Smooth muscle cell (in vitro differentiated cells): ENCODE results near the gene APOL2. TPM values are rescaled to one million over a fixed set of nuclear protein-coding genes. Genes with fewer than 3 reads are reported as not detected.

Experiments
- DNase-seq: peaks from one replicate; lab custom pipeline; 2025; ENCODE audit not compliant: unreplicated experiment; lab: John Stamatoyannopoulos, UW
- H2AFZ ChIP-seq: fragments of 200-600 bp; sonication (generic); 2 replicates; pipeline ENCODE4 v1.6.0; 2016; ENCODE audit warnings: antibody characterized with exemption, low read depth, mild to moderate bottlenecking
- H3F3A ChIP-seq: fragments of 200-600 bp; sonication (generic); 2 replicates; pipeline ENCODE4 v1.6.0; 2017; ENCODE audit warnings: antibody characterized with exemption, low read depth
- H3K27ac ChIP-seq: fragments of 200-600 bp; sonication (generic); 2 replicates; pipeline ENCODE4 v1.5.1; 2016; ENCODE audit warnings: low read depth, mild to moderate bottlenecking
- H3K27me3 ChIP-seq: fragments of 200-600 bp; sonication (generic); 2 replicates; pipeline ENCODE4 v1.6.1; 2016; ENCODE audit warnings: low read depth, mild to moderate bottlenecking
- H3K36me3 ChIP-seq: fragments of 200-600 bp; sonication (generic); 2 replicates; pipeline ENCODE4 v1.5.1; 2016; ENCODE audit warnings: low read depth
- H3K4me1 ChIP-seq: fragments of 200-600 bp; sonication (generic); 2 replicates; pipeline ENCODE4 v1.5.1; 2016; ENCODE audit warnings: low read depth
- H3K4me2 ChIP-seq: fragments of 200-600 bp; sonication (generic); 2 replicates; pipeline ENCODE4 v1.6.0; 2016; ENCODE audit warnings: mild to moderate bottlenecking
- H3K4me3 ChIP-seq: fragments of 200-600 bp; sonication (generic); 2 replicates; pipeline ENCODE4 v1.5.1; 2016; ENCODE audit warnings: mild to moderate bottlenecking
- H3K79me2 ChIP-seq: fragments of 200-600 bp; sonication (generic); 2 replicates; pipeline ENCODE4 v1.6.0; 2016; ENCODE audit warnings: low read depth, mild to moderate bottlenecking
- H3K9ac ChIP-seq: fragments of 200-600 bp; sonication (generic); 2 replicates; pipeline ENCODE4 v1.6.0; 2016; ENCODE audit warnings: low read depth
- H3K9me3 ChIP-seq: fragments of 200-600 bp; sonication (generic); replicated peaks from 2 replicates; pipeline ENCODE4 v1.5.1; 2016; ENCODE audit warnings: low read depth
- H4K20me1 ChIP-seq: fragments of 200-600 bp; sonication (generic); 2 replicates; pipeline ENCODE4 v1.6.0; 2016; ENCODE audit warnings: low read depth
- WGBS: methylation state at CpG from one replicate; pipeline ENCODE4 v1.1.7; 2016; ENCODE audit warnings: low lambda C conversion rate; 5-methylcytosine and 5-hydroxymethylcytosine counted together
- polyA plus RNA-seq: library from polyadenylated mRNA; unstranded; fragments of >200 nt; fragmentation: Nextera tagmentation; extraction: Ambion mirVana; gene quantifications from 2 replicates; pipeline ENCODE4 v1.2.1, GENCODE V29; 2016
- total RNA-seq: library from RNA; depleted of rRNA; stranded (reverse); fragments of >200 nt; gene quantifications from 2 replicates; pipeline ENCODE4 v1.2.3, GENCODE V29; 2014
- TF ChIP-seq, protein P1 (sequence below): fragments of 200-600 bp; sonication (generic); IDR thresholded peaks from 2 replicates; pipeline ENCODE4 v1.5.1; 2017; ENCODE audit warnings: borderline replicate concordance, mild to moderate bottlenecking, antibody characterized with exemption; ENCODE audit not compliant: insufficient read depth, poor library complexity, severe bottlenecking

Gene APOL2
- total and polyA plus RNA-seq, 2 experiments from 2014 or later: 8.0 to 14.7 TPM

DNA sequence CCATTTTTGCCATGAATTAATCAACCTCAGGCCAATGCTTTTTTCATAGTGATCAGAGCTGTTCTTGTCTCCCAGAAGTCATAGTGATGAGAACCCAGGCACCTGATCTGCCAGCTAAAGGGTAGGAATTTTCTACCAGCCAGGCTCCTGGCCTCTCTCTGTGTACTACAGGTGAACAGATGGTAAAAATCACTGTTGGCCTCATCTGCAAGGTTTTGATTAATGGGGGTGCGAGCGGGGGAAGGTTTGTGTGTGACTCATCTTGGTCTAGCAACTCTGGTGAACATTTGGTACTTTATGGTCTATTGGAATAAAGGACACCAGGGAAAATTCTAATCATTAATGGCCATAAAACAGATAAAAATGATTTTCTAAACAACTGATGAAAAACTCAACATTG, 23.3 kb downstream of the APOL2 start:
- TF ChIP-seq, protein P1, sequence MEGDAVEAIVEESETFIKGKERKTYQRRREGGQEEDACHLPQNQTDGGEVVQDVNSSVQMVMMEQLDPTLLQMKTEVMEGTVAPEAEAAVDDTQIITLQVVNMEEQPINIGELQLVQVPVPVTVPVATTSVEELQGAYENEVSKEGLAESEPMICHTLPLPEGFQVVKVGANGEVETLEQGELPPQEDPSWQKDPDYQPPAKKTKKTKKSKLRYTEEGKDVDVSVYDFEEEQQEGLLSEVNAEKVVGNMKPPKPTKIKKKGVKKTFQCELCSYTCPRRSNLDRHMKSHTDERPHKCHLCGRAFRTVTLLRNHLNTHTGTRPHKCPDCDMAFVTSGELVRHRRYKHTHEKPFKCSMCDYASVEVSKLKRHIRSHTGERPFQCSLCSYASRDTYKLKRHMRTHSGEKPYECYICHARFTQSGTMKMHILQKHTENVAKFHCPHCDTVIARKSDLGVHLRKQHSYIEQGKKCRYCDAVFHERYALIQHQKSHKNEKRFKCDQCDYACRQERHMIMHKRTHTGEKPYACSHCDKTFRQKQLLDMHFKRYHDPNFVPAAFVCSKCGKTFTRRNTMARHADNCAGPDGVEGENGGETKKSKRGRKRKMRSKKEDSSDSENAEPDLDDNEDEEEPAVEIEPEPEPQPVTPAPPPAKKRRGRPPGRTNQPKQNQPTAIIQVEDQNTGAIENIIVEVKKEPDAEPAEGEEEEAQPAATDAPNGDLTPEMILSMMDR: no peak
- Histone ChIP-seq H3K9ac (no peak overlapping the region), H3K4me1 (peaks cover 4% of the 10 kb centered on the region), H2AFZ (no peak overlapping the region), H3K9me3 (no peaks in the 10 kb centered on the region), H3K27ac (no peak overlapping the region), H4K20me1 (no peaks in the 10 kb centered on the region), H3K4me3 (no peak overlapping the region), H3K27me3 (no peaks in the 10 kb centered on the region), H3F3A (no peaks in the 10 kb centered on the region), H3K4me2 (no peak overlapping the region), H3K79me2 (no peaks in the 10 kb centered on the region), H3K36me3 (no peaks in the 10 kb centered on the region)
- 91% methylated on average over 2 of the region's 2 CpGs for WGBS
- DNase-seq: no peak

DNA sequence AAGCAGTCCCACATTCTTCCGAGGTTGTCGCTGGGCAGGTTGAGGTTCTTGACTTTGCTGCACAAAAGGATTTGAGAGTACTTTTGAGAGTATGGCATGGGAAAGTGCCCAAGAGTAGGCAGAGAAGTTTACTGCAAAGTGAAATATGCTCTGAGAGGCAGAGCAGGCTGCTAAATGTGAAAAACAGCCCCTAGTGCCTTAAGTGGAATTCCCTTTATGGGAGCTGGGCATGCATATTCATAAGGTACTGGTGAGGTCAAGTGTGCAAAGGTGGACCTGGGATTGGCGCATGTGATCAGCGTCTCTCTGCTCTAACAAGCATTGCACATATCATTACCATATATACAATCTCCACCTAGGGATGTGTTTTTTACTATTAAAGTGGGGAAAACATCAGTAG, 25.7 kb downstream of the APOL2 start:
- 95% methylated on average over 4 of the region's 4 CpGs for WGBS
- no peak overlapping the region for H3K4me3 ChIP-seq
- H4K20me1 ChIP-seq: no peaks in the 10 kb centered on the region
- H3K9me3 ChIP-seq: no peaks in the 10 kb centered on the region
- no peak overlapping the region for H3K9ac ChIP-seq
- H3K4me2 ChIP-seq: no peak overlapping the region
- no peak overlapping the region for H3K27ac ChIP-seq
- no peaks in the 10 kb centered on the region for H3F3A ChIP-seq
- no peaks in the 10 kb centered on the region for H3K36me3 ChIP-seq
- H3K79me2 ChIP-seq: no peaks in the 10 kb centered on the region
- H2AFZ ChIP-seq: no peak overlapping the region
- H3K4me1 ChIP-seq: no peaks in the 10 kb centered on the region
- DNase-seq: no peak
- H3K27me3 ChIP-seq: no peaks in the 10 kb centered on the region
- TF ChIP-seq, protein P1: no peak

DNA sequence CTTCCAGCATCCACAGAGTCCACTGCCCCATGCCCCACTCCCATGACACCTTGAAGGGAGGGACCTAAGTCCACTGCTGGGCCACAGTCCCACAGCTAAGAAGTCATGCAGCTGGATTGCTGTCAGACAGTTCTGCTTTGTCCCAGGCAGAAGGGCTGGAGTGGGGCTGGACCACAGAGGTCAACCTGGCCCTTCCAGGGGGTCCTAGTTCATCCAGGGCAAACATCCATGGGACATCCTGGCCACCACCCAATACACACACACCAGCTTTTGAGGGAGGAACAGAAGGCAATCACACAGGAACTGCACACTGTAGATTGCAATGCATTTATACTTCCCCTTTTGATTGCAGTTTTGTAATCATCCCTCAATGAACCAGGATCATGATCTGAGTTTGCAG, 26.4 kb downstream of the APOL2 start:
- TF ChIP-seq, protein P1: no peak
- Histone ChIP-seq H2AFZ (no peak overlapping the region), H3K79me2 (no peaks in the 10 kb centered on the region), H3K9me3 (no peaks in the 10 kb centered on the region), H3K27me3 (no peaks in the 10 kb centered on the region), H4K20me1 (no peaks in the 10 kb centered on the region), H3K27ac (no peak overlapping the region), H3K4me2 (no peak overlapping the region), H3K4me3 (no peak overlapping the region), H3F3A (no peaks in the 10 kb centered on the region), H3K36me3 (no peaks in the 10 kb centered on the region), H3K4me1 (no peaks in the 10 kb centered on the region), H3K9ac (no peak overlapping the region)
- DNase-seq: no peak

DNA sequence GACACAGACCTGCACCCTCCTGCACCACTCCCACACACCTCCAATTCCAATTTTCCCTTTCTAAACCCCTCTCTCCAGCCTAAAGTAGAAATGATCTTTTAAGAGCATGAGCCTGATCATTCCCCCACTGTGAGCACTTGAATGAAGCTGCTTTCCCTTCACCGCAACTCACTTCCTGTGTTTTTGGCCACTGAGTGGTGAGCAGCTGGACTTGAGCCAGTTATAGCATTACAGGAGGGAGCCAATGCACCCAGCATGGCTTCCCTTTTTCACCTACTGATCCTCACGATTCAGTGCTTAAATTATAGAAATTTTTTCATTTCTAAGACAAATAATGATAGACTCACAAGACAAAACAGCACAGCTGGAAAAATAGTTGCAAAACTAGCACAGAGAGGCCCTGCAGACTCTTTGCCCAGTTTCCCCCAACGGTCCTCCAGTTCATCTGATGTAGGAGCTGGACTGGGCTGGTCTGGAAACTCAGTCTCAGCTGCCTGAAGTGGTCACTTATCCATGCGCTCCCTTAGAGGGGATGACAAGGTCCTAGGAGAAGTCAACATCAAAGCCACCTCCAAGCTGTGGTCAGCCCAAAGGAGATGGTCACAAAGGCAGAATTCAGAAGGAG, 28.0 kb downstream of the APOL2 start:
- H3K36me3 ChIP-seq: no peaks in the 10 kb centered on the region
- no peaks in the 10 kb centered on the region for H4K20me1 ChIP-seq
- no peaks in the 10 kb centered on the region for H3K9me3 ChIP-seq
- 89% methylated on average over 4 of the region's 4 CpGs for WGBS
- no peaks in the 10 kb centered on the region for H3F3A ChIP-seq
- TF ChIP-seq, protein P1: no peak
- H3K79me2 ChIP-seq: no peaks in the 10 kb centered on the region
- no peak overlapping the region for H2AFZ ChIP-seq
- H3K27ac ChIP-seq: no peak overlapping the region
- no peaks in the 10 kb centered on the region for H3K4me1 ChIP-seq
- no peak for DNase-seq
- no peak overlapping the region for H3K4me2 ChIP-seq
- H3K27me3 ChIP-seq: no peaks in the 10 kb centered on the region
- no peak overlapping the region for H3K4me3 ChIP-seq
- no peak overlapping the region for H3K9ac ChIP-seq
